HG02759 (cell line): Measurements from ENCODE around the gene KANSL3.
"Not testable (repeated sequence)": the region's sequence is repeated elsewhere in the genome, so short reads cannot be mapped to it uniquely, and the experiment has no call there.

Experiments used
- ATAC-seq: cut with Tn5 transposase; IDR thresholded peaks from one replicate; pipeline ENCODE4 v1.9.1; 2021; ENCODE audit warnings: mild to moderate bottlenecking, moderate library complexity; ENCODE audit not compliant: unreplicated experiment

The KANSL3 gene

GRCh38 chr2:96655526-96655925 is 17.4 kb upstream of the KANSL3 start:
- no peak for ATAC-seq

GRCh38 chr2:96654791-96655190 is 16.7 kb upstream of the KANSL3 start:
- not testable (repeated sequence) for ATAC-seq

- ATAC-seq, result no peak
These were observed 13.7 kb upstream of the KANSL3 start for GRCh38 chr2:96651793-96652192.

GRCh38 chr2:96649342-96649741 is 11.2 kb upstream of the KANSL3 start:
- no peak for ATAC-seq

- no peak for ATAC-seq
These were observed 10.3 kb upstream of the KANSL3 start for GRCh38 chr2:96648306-96648930.

- ATAC-seq, result no peak
These were observed 9.6 kb upstream of the KANSL3 start for GRCh38 chr2:96647681-96648080.

GRCh38 chr2:96642564-96643360 is 4.7 kb upstream of the KANSL3 start, which contains the start of gene FER1L5:
Gene FER1L5, plus strand, starts transcription at chr2:96642764. Its CDS starts 73 bp downstream, at chr2:96642837.
- ATAC-seq, result no peak

- peak; percentile 81 for ATAC-seq
These were observed 548 bp downstream of the KANSL3 start for GRCh38 chr2:96637385-96638143.

GRCh38 chr2:96636551-96637171 is 1.5 kb downstream of the KANSL3 start:
- ATAC-seq, result no peak

- ATAC-seq, result no peak
These were observed 4.5 kb downstream of the KANSL3 start for GRCh38 chr2:96633641-96634040.

GRCh38 chr2:96631804-96632435 is 6.2 kb downstream of the KANSL3 start:
- no peak for ATAC-seq

GRCh38 chr2:96626553-96626942 is 11.6 kb downstream of the KANSL3 start:
- no peak for ATAC-seq

GRCh38 chr2:96625571-96626552 is 12.2 kb downstream of the KANSL3 start:
- ATAC-seq, result no peak

- ATAC-seq, result no peak
These were observed 15.0 kb downstream of the KANSL3 start for GRCh38 chr2:96623116-96623515.

GRCh38 chr2:96622544-96622943 is 15.6 kb downstream of the KANSL3 start:
- ATAC-seq, result no peak

- no peak for ATAC-seq
These were observed 19.4 kb downstream of the KANSL3 start for GRCh38 chr2:96618596-96619283.

GRCh38 chr2:96617012-96617411 is 21.1 kb downstream of the KANSL3 start:
- ATAC-seq, result no peak

- ATAC-seq, result no peak
These were observed 21.6 kb downstream of the KANSL3 start for GRCh38 chr2:96616535-96616934.

- ATAC-seq, result no peak
These were observed 22.0 kb downstream of the KANSL3 start for GRCh38 chr2:96616128-96616527.
